A549 treated with dexamethasone at 1 μM for 4 hours (cell line): ENCODE measurements around the gene OR2S2. TPM values are rescaled to one million over a fixed set of nuclear protein-coding genes. Genes with fewer than 3 reads are reported as not detected.

Experiments
- total RNA-seq: library from RNA; stranded (reverse); fragments of 200-300 nt; extraction: Qiagen RNA extraction; gene quantifications from 5 replicates; pipeline ENCODE4 v1.2.3, GENCODE V29; 2022

OR2S2 gene
- not detected in 5 replicates for total RNA-seq

GRCh38 chr9:35958104-35958837 is at the start of gene OR2S2:
OR2S2 (minus strand) TSS chr9:35958154; CDS start chr9:35958098, 56 bp downstream.

GRCh38 chr9:35909274-35909673 is 48.7 kb downstream of the OR2S2 start, which contains the start of gene SPAAR:
SPAAR (plus strand) TSS chr9:35909490; CDS start chr9:35910464, 974 bp downstream.

Other genes starting within 250 kb of the OR2S2 start
- gene TLN1, start 226.0 kb downstream of the OR2S2 start, total RNA-seq = 103 to 127 TPM (median 113 TPM) in 5 replicates
- gene CREB3, start 225.5 kb downstream of the OR2S2 start, total RNA-seq = 52.5 to 59.5 TPM (median 55.6 TPM) in 5 replicates
- 22.8 to 39.1 TPM (median 34.1 TPM) in 5 replicates for gene GBA2, start 208.9 kb downstream of the OR2S2 start, total RNA-seq
- 11.9 to 19.3 TPM (median 18.8 TPM) in 5 replicates for gene RGP1, start 208.9 kb downstream of the OR2S2 start, total RNA-seq
- gene MSMP, start 203.9 kb downstream of the OR2S2 start, total RNA-seq = not detected in 5 replicates
- gene NPR2, start 166.6 kb downstream of the OR2S2 start, total RNA-seq = 3.6 to 6.2 TPM (median 5.0 TPM) in 5 replicates
- gene SPAG8, start 145.9 kb downstream of the OR2S2 start, total RNA-seq = 0.24 to 0.51 TPM (median 0.34 TPM) in 5 replicates
- 73.2 to 94.8 TPM (median 82.2 TPM) in 5 replicates for gene HINT2, start 143.1 kb downstream of the OR2S2 start, total RNA-seq
- gene FAM221B, start 129.4 kb downstream of the OR2S2 start, total RNA-seq = not detected in 5 replicates
- gene TMEM8B, start 128.9 kb downstream of the OR2S2 start, total RNA-seq = 2.1 to 4.5 TPM (median 3.6 TPM) in 5 replicates
- gene OR13J1, start 87.8 kb downstream of the OR2S2 start, total RNA-seq = not detected in 5 replicates
- 0.14 to 0.40 TPM (median 0.18 TPM) in 5 replicates for gene HRCT1, start 52.0 kb downstream of the OR2S2 start, total RNA-seq
- gene SPAAR, start 48.7 kb downstream of the OR2S2 start, total RNA-seq = 0.10 to 0.20 TPM (median 0.15 TPM) in 4 of 5 replicates, not detected in the other
- 5.0 to 6.0 TPM (median 5.7 TPM) in 5 replicates for gene RECK, start 78.8 kb upstream of the OR2S2 start, total RNA-seq
- 7.5 to 9.9 TPM (median 8.9 TPM) in 5 replicates for gene GLIPR2, start 178.6 kb upstream of the OR2S2 start, total RNA-seq
- 0.09 TPM in 1 of 5 replicates, not detected in the others for gene CCIN, start 211.2 kb upstream of the OR2S2 start, total RNA-seq
- gene CLTA, start 232.8 kb upstream of the OR2S2 start, total RNA-seq = 314 to 396 TPM (median 339 TPM) in 5 replicates